GM04503 (cell line): Measurements from ENCODE around the gene RBM46.
"Not testable (repeated sequence)": the region's sequence is repeated elsewhere in the genome, so short reads cannot be mapped to it uniquely, and the experiment has no call there.

ENCODE experiments used
- DNase-seq: peaks from one replicate; pipeline ENCODE4 v3.0.0-alpha.2; 2012; ENCODE audit warnings: low read depth

The RBM46 gene

GRCh38 chr4:154838155-154838554 lies 57.1 kb downstream of the RBM46 start:
- DNase-seq, result no peak

- DNase-seq, result no peak
Observed at GRCh38 chr4:154838694-154839093, 57.6 kb downstream of the RBM46 start.

- no peak for DNase-seq
Observed at GRCh38 chr4:154854362-154854761, 73.3 kb downstream of the RBM46 start.

- no peak for DNase-seq
Observed at GRCh38 chr4:154858166-154858565, 77.1 kb downstream of the RBM46 start.

DNA sequence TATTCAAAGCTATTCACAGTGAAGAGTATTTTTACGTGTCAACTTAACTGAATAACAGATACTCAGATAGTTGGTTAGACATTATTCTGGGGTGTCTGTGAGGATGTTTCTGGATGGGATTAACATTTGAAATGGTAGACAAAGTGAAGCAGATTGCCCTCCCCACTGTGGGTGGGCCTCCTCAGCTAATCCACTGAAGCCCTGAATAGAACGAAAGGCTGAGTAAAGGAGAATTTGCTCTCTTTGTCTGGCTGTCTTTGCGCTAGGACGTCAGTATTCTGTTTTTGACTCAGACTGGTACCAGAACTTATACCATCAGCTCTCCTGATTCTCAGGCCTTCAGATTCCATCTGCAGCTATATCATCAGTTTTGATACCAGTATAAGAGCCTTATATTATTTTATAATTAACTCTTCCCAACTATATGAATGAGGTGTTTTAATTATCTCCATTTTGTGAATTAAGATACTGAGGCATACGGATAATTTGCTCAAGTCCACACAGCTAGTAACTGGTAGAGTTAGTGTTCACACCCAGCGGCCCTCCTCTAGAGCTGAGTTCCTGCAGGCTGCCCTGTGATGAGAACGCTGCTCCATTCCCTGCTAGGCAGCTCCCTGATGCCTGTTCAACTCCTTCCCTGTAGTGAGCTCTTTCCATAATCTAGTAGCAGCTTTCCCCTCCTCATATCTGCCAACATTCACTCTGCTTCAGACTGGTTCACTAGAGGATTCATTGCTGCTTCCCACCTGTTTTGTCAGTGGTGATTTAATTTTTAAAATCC lies 87.5 kb downstream of the RBM46 start:
- DNase-seq, result no peak

DNA sequence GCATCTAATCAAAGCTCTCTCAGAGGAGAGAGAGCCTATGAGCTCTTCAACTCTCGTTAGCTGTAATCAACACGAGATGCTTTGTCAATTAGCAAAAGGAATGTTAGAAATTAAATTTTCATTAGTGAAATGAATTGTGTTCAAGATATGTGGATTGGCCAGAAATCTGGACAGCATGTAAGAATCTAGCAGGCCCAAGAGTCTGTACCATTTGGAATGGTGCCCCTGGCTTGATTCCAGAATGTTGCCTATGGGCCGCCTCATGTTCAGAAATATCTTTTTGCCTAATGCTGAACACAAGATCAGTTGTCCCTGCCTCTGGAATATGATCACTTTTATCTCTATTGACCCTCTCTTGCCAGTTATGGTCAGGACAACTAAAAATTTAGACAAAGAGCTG lies 88.2 kb downstream of the RBM46 start:
- no peak for DNase-seq

DNA sequence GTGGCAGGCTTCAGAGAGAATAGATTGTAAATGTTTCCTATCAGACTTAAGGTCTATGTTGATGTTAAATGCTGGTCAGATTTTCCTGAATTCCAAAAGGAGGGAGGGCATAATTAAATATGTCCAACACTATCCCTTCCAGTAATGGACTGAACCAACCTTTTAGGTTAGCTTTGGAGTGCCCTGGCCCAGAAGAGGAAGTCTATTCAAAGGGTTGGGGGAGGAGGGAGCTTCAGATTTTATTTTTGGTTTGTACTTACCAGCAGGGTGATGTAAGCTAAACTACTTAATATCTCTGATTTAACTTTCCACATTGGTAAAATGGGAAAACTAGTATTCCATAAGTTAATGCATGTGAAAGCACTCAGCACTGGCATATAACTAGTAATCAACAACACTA lies 91.1 kb downstream of the RBM46 start:
- no peak for DNase-seq

GRCh38 chr4:154874049-154874448 lies 93.0 kb downstream of the RBM46 start:
- not testable (repeated sequence) for DNase-seq

DNA sequence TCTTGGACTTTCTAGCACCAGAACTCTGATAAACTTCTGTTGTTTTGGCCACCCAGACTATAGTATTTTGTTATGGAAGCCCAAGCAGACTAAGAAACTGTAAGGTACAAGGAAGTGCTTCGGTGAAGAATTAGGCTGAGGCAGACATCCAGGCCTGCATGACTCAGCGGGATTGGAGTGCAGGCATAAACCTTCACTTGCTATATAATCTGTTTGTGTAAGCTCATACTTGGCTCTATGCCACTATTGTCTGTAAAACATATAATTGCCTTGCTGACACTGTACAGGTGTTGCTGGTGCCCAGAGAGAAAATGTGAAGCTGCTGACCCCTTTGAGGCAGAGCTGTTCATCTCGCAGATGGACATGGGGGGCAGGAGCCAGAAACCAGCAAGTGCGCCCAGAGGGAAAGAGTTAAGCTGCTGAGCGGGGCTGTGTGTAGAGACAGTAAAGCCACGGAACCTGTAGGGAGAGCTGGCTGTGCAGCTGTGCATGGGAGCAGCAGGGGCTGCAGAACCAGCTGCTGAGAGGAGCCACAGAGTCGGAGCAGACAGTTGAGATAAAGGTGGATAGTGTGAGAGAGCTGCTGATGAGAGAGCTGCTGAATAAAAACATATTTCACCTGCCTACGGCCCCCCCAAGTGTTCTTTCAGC lies 96.2 kb downstream of the RBM46 start:
- no peak for DNase-seq
